Common myeloid progenitor, CD34-positive (primary cell): ENCODE results near the gene NFATC3.

ENCODE experiments used
- CTCF ChIA-PET: fragments of 350-600 bp; sonication (Branson Sonifier 250); formaldehyde crosslinking; loops from one replicate; lab custom pipeline; 2021; ENCODE audit warnings: antibody characterized with exemption; lab: Charles Lee
- POLR2A ChIA-PET: fragments of 350-600 bp; sonication (Branson Sonifier 250); formaldehyde crosslinking; loops from one replicate; lab custom pipeline; 2021; ENCODE audit warnings: antibody characterized with exemption; lab: Charles Lee
- DNase-seq, 3 donors: peaks; one replicate each; pipeline versions ENCODE4 v3.0.0 to v3.0.0-alpha.2; 2013
- H3K27ac ChIP-seq, 2 experiments: 1 replicate in 1 of 2; 2 replicates in 1 of 2; pipeline ENCODE4 v1.7.0; 2013; ENCODE audit warnings: inconsistent platforms in 2 of 2, low read length in 2 of 2, mild to moderate bottlenecking in 2 of 2, low read depth in 1 of 2, moderate library complexity in 1 of 2; ENCODE audit not compliant: severe bottlenecking in 2 of 2, insufficient read depth in 1 of 2, poor library complexity in 1 of 2
- H3K27me3 ChIP-seq, 5 experiments: replicated peaks in 2 of 5; 1 replicate in 3 of 5; 2 replicates in 2 of 5; pipeline versions ENCODE4 v1.6.1 to v1.7.0; 2013; ENCODE audit warnings: low read length in 4 of 5, mild to moderate bottlenecking in 2 of 5, moderate library complexity in 2 of 5, inconsistent platforms in 1 of 5; ENCODE audit not compliant: insufficient read depth in 5 of 5, control insufficient read depth in 4 of 5
- H3K36me3 ChIP-seq, 4 experiments: 1 replicate in 2 of 4; 2 replicates in 2 of 4; pipeline versions ENCODE4 v1.6.1 to v1.7.0; 2013; ENCODE audit warnings: low read length in 3 of 4, control low read depth in 1 of 4, mild to moderate bottlenecking in 1 of 4; ENCODE audit not compliant: control insufficient read depth in 4 of 4, insufficient read depth in 4 of 4
- H3K4me1 ChIP-seq, 4 experiments: 1 replicate in 3 of 4; 2 replicates in 1 of 4; pipeline versions ENCODE4 v1.6.1 to v1.7.1; 2013; ENCODE audit warnings: low read length in 3 of 4, mild to moderate bottlenecking in 3 of 4, control low read depth in 1 of 4, inconsistent platforms in 1 of 4, moderate library complexity in 1 of 4; ENCODE audit not compliant: control insufficient read depth in 4 of 4, insufficient read depth in 4 of 4; ENCODE audit errors: control extremely low read depth in 1 of 4
- H3K4me3 ChIP-seq, 7 experiments: 1 replicate in 4 of 7; 2 replicates in 3 of 7; pipeline versions ENCODE4 v1.5.1 to v1.7.0; 2013; ENCODE audit warnings: mild to moderate bottlenecking in 7 of 7, low read length in 6 of 7, moderate library complexity in 6 of 7, inconsistent platforms in 2 of 7, low read depth in 2 of 7, control low read depth in 1 of 7; ENCODE audit not compliant: insufficient read depth in 4 of 7, control insufficient read depth in 1 of 7; ENCODE audit errors: extremely low read depth in 1 of 7
- H3K9me3 ChIP-seq, 5 experiments: 1 replicate in 4 of 5; 2 replicates in 1 of 5; pipeline versions ENCODE4 v1.6.1 to v1.7.1; 2013; ENCODE audit warnings: low read length in 4 of 5, mild to moderate bottlenecking in 2 of 5, inconsistent platforms in 1 of 5, low read depth in 1 of 5, moderate library complexity in 1 of 5; ENCODE audit not compliant: control insufficient read depth in 4 of 5, insufficient read depth in 2 of 5; ENCODE audit errors: control extremely low read depth in 1 of 5
- WGBS: methylation state at CpG from one replicate; pipeline ENCODE4 v1.1.5; 2013; ENCODE audit not compliant: insufficient coverage; 5-methylcytosine and 5-hydroxymethylcytosine counted together

Gene NFATC3

DNA sequence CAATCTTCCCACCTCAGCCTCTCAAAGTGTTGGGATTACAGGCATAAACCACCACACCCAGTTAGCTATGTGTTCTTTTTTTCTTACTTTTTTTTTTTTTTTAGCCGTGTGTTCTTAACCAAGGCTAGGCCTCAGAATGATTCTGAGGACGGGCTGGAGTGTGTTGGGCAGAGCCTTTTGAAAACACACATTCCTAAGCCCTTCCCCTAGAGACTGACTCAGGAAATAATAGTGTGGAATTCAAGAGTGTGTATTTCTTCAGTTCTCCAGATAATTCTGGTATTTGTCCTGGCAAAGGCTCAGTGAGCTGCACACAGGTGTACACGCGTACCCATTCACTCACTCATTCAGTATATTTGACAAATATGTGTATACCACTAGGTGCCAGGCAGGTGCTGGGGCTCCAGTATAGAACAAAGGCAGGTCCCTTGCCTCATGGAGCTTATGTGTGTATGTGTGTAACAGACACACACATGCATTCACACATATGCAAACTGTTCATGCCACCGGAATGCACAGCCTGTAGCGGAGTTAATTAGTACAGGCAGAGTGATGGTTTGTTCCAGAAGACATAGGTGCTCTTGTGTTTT, 19.4 kb upstream of the NFATC3 start:
- no peaks in the 10 kb centered on the region for H3K9me3 ChIP-seq
- H3K27me3 ChIP-seq: no peaks in the 10 kb centered on the region
- ChIA-PET CTCF (interaction anchor here (0.6 to 6.7 kb wide), 17 partner anchors 8 to 188 kb away, joined by 3 to 51 read pairs (median 5); partner anchors contain the start of genes NFATC3 and PSMB10), POLR2A (no interaction called here)
- DNase-seq: no peak
- H3K4me3 ChIP-seq: no peak overlapping the region
- 90% methylated on average over 3 of the region's 6 CpGs for WGBS
- peaks cover 4 to 36% (median 13%) of the 10 kb centered on the region in 4 experiments for H3K4me1 ChIP-seq
- no peak overlapping the region for H3K27ac ChIP-seq
- peaks cover 8 to 48% (median 37%) of the 10 kb centered on the region in 4 experiments for H3K36me3 ChIP-seq

DNA sequence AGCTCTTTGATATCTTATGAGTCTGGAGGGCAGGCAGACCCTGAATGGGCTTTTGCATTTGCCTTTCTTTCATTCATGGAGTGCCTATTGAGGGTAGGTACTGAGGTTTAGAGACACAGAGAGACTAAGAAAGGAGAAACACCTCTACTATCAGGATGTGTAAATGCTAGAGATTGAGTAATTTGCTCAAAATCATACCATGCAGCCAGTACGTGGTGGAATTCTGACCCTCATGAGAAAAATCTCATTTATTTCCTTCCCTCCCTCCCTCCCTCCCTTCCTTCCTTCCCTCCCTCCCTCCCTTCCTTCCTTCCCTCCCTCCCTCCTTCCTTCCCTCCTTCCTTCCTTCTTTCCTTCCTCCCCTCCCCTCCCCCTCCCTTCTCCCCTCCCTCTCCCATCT, 18.4 kb upstream of the NFATC3 start:
- WGBS: no CpG with 5 or more reads among the region's 1 CpG
- CTCF ChIA-PET: interaction anchor here (0.9 to 6.7 kb wide), 7 partner anchors 7 to 189 kb away, joined by 3 to 51 read pairs (median 4); partner anchors contain the start of gene PSMB10
- Histone ChIP-seq H3K4me3 (no peak overlapping the region), H3K27me3 (no peaks in the 10 kb centered on the region), H3K36me3 (peaks cover 6 to 48% (median 36%) of the 10 kb centered on the region in 4 experiments), H3K9me3 (no peaks in the 10 kb centered on the region), H3K27ac (no peak overlapping the region), H3K4me1 (peaks cover 4 to 36% (median 13%) of the 10 kb centered on the region in 4 experiments)
- POLR2A ChIA-PET: no interaction called here
- DNase-seq: no peak

DNA sequence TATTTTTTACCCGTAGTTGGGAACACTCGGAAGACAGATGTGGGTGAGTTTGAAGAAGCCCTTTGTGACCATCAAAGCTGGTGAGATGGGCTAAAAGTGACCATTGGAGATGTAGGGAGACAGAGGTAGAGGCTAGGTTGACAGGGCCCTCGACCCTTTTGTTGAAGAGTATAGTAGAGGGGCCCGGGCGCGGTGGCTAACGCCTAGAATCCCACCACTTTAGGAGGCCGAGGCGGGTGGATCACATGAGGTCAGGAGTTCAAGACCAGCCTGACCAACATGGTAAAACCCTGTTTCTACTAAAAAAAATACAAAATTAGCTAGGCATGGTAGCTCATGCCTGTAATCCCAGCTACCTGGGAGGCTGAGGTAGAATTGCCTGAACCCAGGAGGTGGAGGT, 16.2 kb upstream of the NFATC3 start:
- H3K4me1 ChIP-seq: peaks cover 4 to 44% (median 16%) of the 10 kb centered on the region in 4 experiments
- POLR2A ChIA-PET: interaction anchor here (1.0 kb wide), 1 partner anchor 100 kb away, joined by 3 read pairs; the partner anchor contains the start of gene SLC12A4

DNA sequence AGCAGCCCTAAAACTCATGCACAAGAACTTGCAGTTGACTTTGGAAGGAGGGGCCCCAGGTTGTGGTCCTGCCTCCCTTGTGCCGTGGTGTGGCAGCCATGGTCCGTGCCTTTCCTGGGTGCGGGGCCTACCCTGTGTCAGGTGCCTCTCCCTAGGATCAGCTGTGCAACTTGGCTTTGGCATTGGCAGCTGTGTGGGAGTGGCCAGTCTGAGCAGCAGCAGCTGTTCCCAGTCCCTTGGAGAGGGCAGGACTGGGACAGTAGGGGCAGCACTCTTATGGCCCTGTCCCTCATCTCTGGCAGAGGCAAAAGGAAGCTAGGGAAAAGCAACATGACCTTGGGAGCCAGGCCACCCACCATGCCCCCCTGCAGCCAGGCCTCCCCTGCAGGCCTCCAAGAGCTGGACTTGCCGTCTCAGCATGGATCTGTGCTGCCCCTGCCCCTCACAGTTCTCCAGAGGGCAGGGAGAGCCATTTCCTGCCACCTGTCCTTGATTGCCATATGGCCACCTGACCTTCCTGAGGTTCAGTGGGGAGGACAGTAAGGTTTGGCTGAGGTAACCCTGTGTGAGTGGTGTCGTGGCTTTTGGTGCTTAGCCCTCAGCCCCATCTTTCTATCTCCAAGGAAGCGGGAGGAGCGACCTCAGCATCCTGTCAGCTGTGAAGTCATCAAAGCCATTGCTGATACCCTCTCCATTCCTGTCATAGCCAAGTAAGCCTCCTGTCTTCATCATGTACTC, 15.5 kb upstream of the NFATC3 start:
- Histone ChIP-seq H3K9me3 (no peaks in the 10 kb centered on the region), H3K4me3 (no peak overlapping the region), H3K27me3 (no peaks in the 10 kb centered on the region), H3K27ac (no peak overlapping the region), H3K36me3 (peaks cover 6 to 55% (median 39%) of the 10 kb centered on the region in 4 experiments), H3K4me1 (peaks cover 4 to 45% (median 23%) of the 10 kb centered on the region in 4 experiments)
- DNase-seq: no peak
- ChIA-PET CTCF (interaction anchor here (0.8 to 5.6 kb wide), 4 partner anchors 14 to 165 kb away, joined by 3 to 34 read pairs (median 4); partner anchors contain the start of gene NFATC3), POLR2A (interaction anchor here (1.0 kb wide), 1 partner anchor 101 kb away, joined by 3 read pairs; the partner anchor contains the start of gene SLC12A4)
- 82% methylated on average over 6 of the region's 7 CpGs for WGBS

More for the DNA sequence above, 16.2 kb upstream of the NFATC3 start:
- Histone ChIP-seq H3K27me3 (no peaks in the 10 kb centered on the region), H3K4me3 (no peak overlapping the region), H3K27ac (no peak overlapping the region), H3K9me3 (no peaks in the 10 kb centered on the region), H3K36me3 (peaks cover 6 to 53% (median 39%) of the 10 kb centered on the region in 4 experiments)
- no peak for DNase-seq
- CTCF ChIA-PET: interaction anchor here (0.8 to 5.6 kb wide), 2 partner anchors 15 to 165 kb away, joined by 3 to 34 read pairs; partner anchors contain the start of gene NFATC3
- WGBS: 98% methylated on average over 7 of the region's 9 CpGs

DNA sequence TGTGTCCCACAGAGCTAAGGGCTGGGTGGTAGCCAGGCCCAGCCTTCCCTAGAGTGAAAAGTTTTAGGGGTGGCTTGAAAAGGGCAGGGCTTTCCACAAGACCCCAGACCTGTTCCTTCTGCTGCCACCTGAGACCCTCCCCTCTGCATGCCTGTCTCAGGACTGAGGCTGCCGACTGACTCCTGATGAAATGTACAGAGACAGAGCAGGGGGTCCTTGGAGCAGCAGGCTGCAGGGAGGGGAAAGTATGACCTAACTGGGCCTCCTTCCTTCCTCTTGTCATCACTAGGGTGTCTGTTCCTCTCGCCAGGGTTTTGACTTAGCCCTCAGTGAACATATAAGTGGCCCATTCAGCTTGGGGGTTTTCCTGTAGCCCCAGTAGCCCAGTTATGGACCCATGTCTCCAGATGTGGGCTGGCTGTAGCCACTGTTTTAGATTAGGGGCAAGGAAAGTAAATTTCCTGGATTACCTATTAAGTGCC, 14.9 kb upstream of the NFATC3 start:
- no peak for DNase-seq
- H3K27me3 ChIP-seq: no peaks in the 10 kb centered on the region
- POLR2A ChIA-PET: no interaction called here
- CTCF ChIA-PET: interaction anchor here (1.3 to 6.7 kb wide), 4 partner anchors 7 to 159 kb away, joined by 4 to 51 read pairs (median 19); partner anchors contain the start of gene NFATC3
- peaks cover 4 to 46% (median 28%) of the 10 kb centered on the region in 4 experiments for H3K4me1 ChIP-seq
- peaks cover 6 to 55% (median 41%) of the 10 kb centered on the region in 4 experiments for H3K36me3 ChIP-seq
- H3K27ac ChIP-seq: no peak overlapping the region
- WGBS: 55% methylated on average over 2 of the region's 2 CpGs
- H3K9me3 ChIP-seq: no peaks in the 10 kb centered on the region
- H3K4me3 ChIP-seq: no peak overlapping the region

DNA sequence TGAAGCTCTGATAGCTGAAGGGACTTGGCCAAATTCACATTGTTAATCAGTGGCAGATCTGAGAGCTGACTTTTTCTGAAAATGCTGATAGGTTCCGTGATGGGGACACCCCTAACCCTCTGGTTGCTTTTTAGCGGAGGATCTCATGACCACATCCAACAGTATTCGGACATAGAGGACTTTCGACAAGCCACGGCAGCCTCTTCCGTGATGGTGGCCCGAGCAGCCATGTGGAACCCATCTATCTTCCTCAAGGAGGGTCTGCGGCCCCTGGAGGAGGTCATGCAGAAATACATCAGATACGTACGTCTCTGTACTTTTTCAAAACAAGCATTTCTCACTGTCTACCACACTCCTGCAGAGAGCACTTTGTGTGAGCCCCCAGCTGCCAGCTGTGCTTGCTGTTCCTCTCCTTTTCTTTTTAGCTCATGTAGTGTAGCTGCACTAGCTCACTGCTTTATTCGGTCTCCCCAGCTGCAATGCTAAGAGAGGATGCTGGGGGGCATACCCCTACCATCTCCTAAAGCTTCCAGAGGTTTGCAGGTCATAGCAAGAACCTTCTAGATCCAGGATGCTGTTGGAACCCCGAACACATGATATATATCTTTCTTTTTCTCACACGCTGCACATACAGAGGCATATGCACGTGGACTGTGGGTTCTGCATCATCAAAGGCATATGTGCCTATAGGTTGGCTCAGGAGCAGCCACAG, 14.2 kb upstream of the NFATC3 start:
- H3K4me1 ChIP-seq: peaks cover 4 to 53% (median 35%) of the 10 kb centered on the region in 4 experiments
- 99% methylated on average over 12 of the region's 14 CpGs for WGBS
- no peak overlapping the region for H3K4me3 ChIP-seq
- no peaks in the 10 kb centered on the region for H3K27me3 ChIP-seq
- CTCF ChIA-PET: interaction anchor here (0.5 to 6.7 kb wide), 6 partner anchors 7 to 170 kb away, joined by 4 to 51 read pairs (median 4); partner anchors contain the start of gene NFATC3
- no peaks in the 10 kb centered on the region for H3K9me3 ChIP-seq
- POLR2A ChIA-PET: interaction anchor here (0.6 kb wide), 1 partner anchor 162 kb away, joined by 4 read pairs; no protein-coding TSS in a partner anchor
- DNase-seq: no peak
- H3K27ac ChIP-seq: no peak overlapping the region
- H3K36me3 ChIP-seq: peaks cover 6 to 59% (median 42%) of the 10 kb centered on the region in 4 experiments
